NCI-H128 (cell line): ENCODE results near the gene CRLF1.

Experiments used
- DNase-seq: peaks from one replicate; lab custom pipeline; 2025; ENCODE audit not compliant: unreplicated experiment; lab: John Stamatoyannopoulos, UW

CRLF1 gene

GRCh38 chr19:18636183-18636968 lies 29.8 kb upstream of the CRLF1 start:
- peak; percentile 85 for DNase-seq

GRCh38 chr19:18635831-18636182 lies 29.2 kb upstream of the CRLF1 start:
- no peak for DNase-seq

GRCh38 chr19:18634612-18635297 lies 28.2 kb upstream of the CRLF1 start:
- DNase-seq, result no peak

DNA sequence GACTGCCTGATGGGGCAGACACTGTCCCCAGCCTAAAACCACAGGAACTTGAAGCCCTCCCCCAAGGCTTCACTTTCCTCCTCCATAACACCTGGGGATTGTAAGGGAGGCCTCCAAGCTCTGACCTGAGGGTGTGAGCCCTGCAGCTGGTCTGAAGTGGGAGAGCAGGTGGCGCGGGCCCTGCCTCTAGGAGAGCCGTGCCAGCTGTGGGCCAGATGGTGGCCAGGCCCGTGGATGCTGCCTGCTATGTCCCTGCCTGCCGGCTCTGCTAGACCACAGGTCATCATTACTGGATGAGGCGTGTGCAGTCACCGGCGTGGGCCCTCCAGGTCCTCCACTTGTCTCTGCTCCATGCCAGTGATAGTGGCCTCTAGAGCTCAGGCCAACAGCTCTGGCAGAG lies 26.7 kb upstream of the CRLF1 start:
- no peak for DNase-seq

- DNase-seq, result no peak
Measured at GRCh38 chr19:18629166-18630088, 22.8 kb upstream of the CRLF1 start.

DNA sequence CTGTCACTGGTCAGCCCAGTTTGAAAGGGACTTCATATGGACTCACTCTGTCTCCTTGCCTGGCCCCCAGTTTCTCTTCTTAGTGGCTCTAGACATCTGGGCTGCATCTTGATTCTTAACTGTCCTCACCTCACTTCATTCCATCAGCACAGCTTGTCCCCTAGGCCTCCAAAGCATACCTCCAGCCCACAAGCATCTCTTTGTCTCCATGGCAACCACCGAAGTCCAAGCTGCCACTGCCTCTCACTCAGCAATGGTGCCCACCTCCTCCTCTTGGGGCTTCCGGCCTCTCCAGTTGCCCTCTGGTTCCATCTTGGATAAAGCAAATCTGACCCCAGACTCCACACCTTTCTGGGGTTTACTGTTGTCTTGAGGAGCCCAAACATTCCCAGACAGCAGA lies 20.3 kb upstream of the CRLF1 start:
- no peak for DNase-seq

DNA sequence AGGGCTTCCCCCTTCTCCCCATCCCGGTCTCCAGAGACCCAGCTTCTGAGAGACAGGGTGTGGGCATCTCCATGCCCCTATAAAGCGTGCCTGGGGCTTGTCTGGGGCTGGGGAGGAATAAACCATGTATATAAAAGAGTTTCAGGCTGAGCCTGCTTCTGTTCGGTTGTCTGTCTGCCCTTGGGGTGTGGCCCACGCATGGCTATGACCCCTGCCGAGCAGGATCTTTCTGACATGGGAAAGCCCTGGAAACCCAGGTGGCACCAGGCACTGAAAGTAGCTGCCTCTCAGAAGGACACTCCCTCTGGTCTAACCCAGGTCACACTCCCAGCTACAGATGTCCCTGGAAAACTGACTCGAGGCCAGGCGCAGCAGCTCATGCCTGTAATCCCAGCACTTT lies 14.3 kb upstream of the CRLF1 start:
- DNase-seq, result no peak

DNA sequence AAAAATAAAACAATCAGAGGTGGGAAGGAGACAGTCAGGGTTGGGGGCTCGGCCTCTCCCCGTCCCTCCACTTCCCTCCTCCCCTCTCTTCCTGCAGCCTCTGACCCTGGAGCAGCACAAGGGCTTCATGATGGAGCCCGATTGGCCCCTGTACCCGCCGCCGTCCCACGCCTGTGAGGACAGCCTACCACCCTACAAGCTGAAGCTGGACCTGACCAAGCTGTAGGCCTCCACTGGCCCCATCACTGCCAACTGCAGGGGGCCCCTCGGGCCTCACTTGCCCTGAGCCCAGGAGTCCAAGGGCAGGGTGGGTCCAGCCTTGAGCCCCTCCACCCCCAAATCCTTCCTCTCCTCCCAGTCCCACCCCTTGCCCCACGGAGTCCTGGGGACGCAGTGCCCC lies 13.7 kb upstream of the CRLF1 start:
- DNase-seq, result no peak

GRCh38 chr19:18618236-18618635 lies 11.6 kb upstream of the CRLF1 start:
- no peak for DNase-seq

GRCh38 chr19:18617562-18617961 lies 11.0 kb upstream of the CRLF1 start:
- no peak for DNase-seq

GRCh38 chr19:18616023-18616422 lies 9.4 kb upstream of the CRLF1 start:
- no peak for DNase-seq

GRCh38 chr19:18613589-18614234 lies 7.1 kb upstream of the CRLF1 start:
- no peak for DNase-seq

DNA sequence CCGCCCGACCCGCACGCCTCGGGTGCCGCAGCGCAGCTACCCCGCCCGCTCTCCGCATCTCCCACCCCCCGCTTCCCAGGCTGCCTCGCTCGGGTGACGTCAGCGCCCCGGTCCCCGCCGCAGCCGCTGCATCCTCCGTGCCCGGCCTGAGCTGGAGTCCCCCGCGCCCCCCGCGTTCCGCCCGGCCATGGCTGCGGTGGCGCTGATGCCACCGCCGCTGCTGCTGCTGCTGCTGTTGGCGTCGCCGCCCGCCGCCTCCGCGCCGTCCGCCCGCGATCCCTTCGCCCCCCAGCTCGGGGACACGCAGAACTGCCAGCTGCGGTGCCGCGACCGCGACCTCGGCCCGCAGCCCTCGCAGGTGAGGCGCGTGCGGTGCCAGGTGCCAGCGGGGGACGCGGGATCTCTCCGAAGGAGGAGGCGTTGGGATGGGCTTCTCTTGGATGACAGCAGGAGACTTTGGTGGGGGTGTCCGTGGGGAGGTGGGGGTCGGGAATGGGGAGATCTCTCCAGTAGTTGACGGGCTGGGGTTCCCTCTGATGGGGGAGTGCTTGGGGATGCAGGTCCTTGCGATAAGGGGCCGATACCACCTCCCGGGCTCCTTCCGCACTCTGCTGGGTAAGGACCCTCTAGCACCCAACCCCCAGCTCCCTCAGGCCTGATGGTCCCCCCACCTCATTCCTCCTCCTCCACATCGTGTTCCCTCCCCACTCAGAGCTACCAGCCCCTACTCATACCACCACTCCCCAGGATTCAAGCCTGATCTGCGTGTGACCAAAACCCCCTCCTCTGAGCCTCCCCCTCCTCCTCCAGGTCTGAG lies 6.4 kb upstream of the CRLF1 start, which contains the start of gene TMEM59L:
TMEM59L (plus strand) TSS at position 99 of the 817 bp plus-strand sequence; CDS start at position 188, 89 bp downstream.
- no peak for DNase-seq

DNA sequence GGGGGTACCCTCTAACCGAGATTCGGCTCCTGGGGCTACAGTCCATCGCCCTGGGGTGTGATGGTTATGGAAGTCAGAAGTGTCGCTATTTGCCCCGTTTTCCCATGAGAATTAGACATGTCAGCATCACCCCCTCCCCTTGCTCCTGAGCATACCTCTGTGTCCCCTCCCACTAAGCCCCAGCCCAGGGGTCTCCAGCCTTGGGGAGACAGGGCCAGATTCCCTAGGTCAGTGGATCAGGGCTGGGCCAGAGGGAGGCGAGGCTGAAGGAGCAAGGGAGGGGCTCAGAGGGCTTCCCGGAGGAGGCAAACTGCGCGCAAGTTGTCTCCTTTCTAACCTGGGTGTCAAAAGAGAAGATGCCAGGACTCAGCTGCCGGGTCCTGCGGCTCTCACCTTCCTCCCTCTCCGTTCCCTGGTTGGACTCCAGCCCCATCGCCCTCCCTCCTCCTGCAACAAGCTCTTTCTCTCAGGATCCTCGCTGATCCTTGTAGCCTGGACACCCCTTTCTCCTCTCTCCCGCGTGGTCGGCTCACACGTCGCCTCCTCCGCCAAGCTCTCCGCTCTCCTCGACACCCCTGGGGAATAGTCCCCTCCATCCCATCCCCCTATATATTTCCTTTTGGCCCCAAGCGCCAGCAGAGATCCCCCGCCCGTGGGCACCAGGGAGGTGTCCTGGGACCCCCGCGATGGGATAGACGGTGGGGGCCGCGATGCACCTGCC lies 5.6 kb upstream of the CRLF1 start:
- DNase-seq, result no peak

DNA sequence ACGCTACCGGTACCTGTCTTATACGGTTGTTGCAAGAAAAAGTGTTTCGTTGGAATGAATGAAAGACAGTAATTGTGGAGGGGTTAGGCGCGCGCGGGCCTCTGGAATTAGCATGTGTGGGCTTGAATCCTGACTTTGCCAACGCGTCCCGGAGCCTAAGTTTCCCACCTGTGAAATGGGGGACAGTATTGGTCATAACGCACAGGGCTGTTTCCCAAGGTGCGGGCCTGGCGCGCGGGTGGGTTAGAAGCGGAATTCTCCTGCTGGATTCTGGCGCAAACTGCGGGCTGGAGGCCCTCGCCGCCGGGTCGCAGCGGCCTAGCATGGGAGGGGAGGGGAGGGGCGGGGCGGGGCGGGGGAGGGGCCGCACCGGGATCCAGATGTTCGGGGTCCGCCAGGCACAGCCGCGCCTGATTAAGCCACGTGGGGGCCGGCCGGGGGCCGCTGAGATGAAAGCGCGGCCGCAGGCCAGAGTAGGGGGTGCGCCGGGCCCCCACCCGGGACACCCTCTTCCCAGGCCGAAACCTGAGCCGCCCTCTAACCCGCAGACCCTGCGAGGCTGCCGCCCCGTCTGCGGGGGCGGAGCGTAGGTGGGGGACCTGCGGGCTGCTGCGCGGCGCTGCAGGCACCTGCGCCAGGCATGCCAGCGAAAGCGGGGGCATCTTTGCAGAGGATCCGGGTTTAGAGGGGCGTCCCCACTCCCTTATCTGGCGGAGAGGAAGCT lies 4.9 kb upstream of the CRLF1 start:
- DNase-seq, result no peak

DNA sequence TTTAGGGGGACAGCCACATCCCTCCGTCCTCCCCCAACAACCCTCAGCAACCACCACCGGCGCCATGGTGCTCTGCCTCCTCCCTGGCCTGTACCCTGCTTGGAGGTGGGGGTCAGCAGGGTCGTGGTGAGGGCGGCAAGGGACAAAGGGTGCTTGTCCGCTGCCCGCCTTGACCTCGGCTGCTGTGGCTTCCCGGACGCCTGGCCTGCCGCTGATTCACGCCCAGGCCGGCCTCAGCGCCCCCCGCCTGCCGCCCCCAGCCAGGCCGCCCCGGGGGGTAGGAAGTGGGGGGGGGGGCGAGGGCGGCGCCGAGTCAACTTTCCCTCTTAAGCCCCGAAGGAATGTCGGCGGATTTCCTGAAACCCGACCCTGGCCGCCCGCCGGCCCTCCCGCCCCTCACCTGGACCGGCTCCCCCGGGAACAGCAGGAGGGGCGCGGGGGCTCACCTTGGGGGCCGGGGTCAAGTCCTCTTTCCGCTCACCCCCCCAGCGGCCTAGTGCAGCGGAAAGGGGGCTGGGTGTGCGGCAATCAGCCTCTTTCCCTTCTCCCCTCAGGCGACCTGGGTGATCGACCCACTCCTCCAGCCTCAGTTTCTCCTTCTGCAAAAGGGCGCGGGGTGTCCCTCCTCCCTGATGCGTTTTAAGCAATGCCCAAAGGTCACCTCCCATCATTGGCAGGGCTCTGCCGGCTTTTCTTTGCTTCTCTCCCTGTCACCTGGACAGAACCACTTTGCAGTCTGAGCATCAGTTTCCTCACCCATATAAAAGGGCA lies 4.1 kb upstream of the CRLF1 start:
- no peak for DNase-seq

DNA sequence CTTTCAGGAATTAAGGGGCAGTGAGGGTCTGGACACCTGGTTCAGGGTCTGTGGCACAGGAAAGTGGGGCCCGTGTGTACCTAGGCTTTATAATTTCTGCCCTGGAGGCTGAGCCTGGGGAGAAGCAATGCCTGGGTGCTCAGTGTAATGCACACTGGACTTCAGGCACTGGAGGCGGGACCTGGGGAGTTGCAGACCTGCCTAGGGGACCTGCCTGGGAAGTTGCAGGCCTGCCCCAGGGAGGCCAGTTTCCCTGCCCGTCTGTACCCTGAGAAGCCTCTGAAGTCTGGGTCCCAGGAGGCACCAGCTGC lies 3.6 kb upstream of the CRLF1 start:
- no peak for DNase-seq

DNA sequence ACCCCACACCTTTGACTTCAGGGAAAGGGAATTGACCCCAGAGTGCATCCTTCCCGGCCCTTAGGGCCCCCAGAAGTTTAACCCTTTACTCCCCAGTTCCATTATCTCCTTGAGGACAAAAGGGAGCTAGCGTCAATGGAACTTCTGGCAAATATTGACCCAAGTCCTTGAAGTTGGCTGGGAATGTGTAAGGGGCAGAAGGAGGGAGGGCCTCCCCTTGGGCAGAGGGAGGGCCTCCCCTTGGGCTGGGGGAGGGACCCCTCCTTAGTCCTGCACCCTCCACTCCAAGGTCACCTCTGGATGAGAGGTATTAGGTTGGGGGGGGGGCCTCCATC lies 3.1 kb upstream of the CRLF1 start:
- DNase-seq, result no peak
